ENCODE data around the gene ZRANB1.

The ZRANB1 gene

DNA sequence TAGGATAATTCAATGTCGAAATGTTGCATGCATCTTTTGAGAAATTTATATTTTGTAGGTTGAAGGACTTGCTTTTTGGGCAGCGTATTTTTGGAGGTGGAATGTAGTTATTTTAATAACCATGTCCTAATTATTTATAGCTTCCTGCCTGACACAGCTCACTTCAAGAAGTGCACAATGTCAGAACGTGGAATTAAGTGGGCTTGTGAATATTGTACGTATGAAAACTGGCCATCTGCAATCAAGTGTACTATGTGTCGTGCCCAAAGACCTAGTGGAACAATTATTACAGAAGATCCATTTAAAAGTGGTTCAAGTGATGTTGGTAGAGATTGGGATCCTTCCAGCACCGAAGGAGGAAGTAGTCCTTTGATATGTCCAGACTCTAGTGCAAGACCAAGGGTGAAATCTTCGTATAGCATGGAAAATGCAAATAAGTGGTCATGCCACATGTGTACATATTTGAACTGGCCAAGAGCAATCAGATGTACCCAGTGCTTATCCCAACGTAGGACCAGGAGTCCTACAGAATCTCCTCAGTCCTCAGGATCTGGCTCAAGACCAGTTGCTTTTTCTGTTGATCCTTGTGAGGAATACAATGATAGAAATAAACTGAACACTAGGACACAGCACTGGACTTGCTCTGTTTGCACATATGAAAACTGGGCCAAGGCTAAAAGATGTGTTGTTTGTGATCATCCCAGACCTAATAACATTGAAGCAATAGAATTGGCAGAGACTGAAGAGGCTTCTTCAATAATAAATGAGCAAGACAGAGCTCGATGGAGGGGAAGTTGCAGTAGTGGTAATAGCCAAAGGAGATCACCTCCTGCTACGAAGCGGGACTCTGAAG, 620 bp downstream of the ZRANB1 start:
- H3K36me3 Mint-ChIP-seq (ENCODE audit: low read depth) = peaks cover 5% of the 10 kb centered on the region
- no peak overlapping the region for H3K4me3 Mint-ChIP-seq
- peak overlapping the region; percentile 1 for H3K27ac Mint-ChIP-seq
- H3K4me1 Mint-ChIP-seq (ENCODE audit: low read depth) = peaks cover 7% of the 10 kb centered on the region
- no peaks in the 10 kb centered on the region for H3K27me3 Mint-ChIP-seq (ENCODE audit: low read depth)
- no peaks in the 10 kb centered on the region for H3K9me3 Mint-ChIP-seq

DNA sequence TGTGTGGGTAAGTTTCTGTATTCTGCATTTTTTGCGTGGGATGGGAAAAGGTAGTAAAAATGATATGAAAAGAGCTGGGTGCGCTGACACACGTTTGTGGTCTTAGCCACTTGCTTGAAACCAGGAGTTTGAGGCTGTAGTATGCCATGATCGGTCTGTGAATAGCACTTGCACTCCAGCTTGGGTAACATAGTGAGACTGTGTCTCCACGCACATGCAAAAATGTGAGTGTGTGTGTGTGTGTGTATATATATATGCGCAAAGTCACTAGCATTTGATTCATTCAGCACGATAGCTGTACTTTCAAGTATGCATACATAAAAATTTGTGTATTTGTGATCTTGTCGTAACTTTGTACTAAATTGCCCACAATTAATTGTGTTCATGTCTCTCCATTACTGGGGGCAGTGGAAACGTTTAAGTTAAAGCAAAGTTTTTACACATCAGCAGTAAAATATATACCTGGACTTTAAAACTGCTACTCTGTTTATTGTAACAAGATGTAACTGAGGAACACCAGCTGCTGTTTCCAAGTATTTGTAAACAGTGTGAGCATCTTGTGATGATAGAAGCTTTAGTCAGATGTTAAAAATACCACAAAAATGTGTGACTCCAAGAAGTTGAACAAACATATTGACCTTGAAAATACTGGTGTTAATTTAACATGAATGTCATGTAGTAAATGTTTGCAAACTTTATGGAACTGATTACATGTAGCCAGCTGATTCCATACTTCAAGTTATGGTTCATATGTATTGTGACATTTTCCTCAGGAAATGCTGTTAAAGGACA, 1.6 kb downstream of the ZRANB1 start:
- Mint-ChIP-seq H3K4me1 (ENCODE audit: low read depth) (peaks cover 5% of the 10 kb centered on the region), H3K4me3 (no peak overlapping the region)

DNA sequence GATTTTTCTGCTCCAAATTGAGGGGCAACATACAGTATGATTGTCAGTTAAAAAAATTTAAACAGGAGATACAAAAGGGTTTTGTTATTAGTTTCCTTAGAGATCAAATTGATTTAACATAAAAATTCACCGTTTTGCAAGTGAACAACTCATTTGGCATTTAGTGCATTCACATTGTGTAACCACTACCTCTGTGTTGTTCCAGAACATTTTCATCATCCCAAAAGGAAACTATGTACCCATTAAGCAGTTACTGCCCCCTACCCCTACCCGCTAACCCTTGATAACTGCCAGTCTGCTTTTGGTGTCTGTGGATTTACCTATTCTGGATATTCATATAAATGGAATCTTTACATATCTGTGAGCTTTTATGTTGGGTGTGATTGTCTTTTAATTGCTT, 3.1 kb downstream of the ZRANB1 start:
- peaks cover 6% of the 10 kb centered on the region for H3K4me1 Mint-ChIP-seq (ENCODE audit: low read depth)
- no peaks in the 10 kb centered on the region for H3K27me3 Mint-ChIP-seq (ENCODE audit: low read depth)
- peaks cover 13% of the 10 kb centered on the region for H3K36me3 Mint-ChIP-seq (ENCODE audit: low read depth)
- H3K4me3 Mint-ChIP-seq = no peak overlapping the region
- H3K9me3 Mint-ChIP-seq = no peaks in the 10 kb centered on the region
- no peak overlapping the region for H3K27ac Mint-ChIP-seq

More for the DNA sequence above, 1.6 kb downstream of the ZRANB1 start:
- peaks cover 7% of the 10 kb centered on the region for H3K36me3 Mint-ChIP-seq (ENCODE audit: low read depth)
- no peak overlapping the region for H3K27ac Mint-ChIP-seq
- H3K9me3 Mint-ChIP-seq = no peaks in the 10 kb centered on the region
- H3K27me3 Mint-ChIP-seq (ENCODE audit: low read depth) = no peaks in the 10 kb centered on the region

DNA sequence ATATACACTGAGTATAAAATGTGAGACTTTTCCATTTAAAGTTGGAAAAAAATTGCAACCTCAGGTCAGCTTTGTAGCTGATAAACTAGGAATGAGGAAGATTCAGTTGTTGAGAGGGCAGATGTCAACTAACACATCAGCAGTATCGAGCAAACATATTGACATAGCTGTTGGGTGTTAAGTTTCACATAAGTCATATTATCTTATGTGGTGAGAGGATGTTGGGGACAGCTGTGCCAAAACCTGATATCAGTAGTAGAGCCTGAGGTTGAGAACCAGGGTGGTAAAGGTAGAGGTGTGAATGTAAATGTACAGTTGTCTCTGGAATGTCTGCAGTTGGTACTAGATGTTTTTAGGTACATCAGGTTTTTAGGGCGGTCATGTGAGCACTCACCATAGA, 5.0 kb downstream of the ZRANB1 start:
- Mint-ChIP-seq H3K9me3 (no peaks in the 10 kb centered on the region), H3K36me3 (ENCODE audit: low read depth) (peaks cover 13% of the 10 kb centered on the region), H3K4me3 (no peak overlapping the region), H3K4me1 (ENCODE audit: low read depth) (peaks cover 5% of the 10 kb centered on the region), H3K27ac (no peak overlapping the region), H3K27me3 (ENCODE audit: low read depth) (no peaks in the 10 kb centered on the region)

DNA sequence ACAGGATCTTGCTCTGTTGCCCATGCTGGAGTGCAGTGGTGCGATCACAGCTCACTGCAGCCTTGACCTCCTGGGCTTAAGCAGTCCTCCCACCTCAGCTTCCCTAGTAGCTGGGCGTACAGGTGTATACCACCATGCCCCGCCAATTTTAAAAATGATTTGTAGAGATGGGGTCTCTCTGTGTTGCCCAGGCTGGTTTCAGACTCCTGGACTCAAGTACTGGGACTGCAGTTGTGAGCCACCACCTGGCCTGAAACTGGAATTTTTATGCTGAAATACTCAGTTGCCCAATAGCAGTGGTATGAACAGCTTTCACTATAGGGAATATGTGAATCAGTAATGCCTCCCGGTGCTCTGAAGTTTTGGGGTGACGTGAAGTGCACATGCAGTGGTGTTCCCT, 7.6 kb downstream of the ZRANB1 start:
- H3K27ac Mint-ChIP-seq = no peak overlapping the region
- peaks cover 2% of the 10 kb centered on the region for H3K4me1 Mint-ChIP-seq (ENCODE audit: low read depth)
- H3K27me3 Mint-ChIP-seq (ENCODE audit: low read depth) = no peaks in the 10 kb centered on the region
- no peak overlapping the region for H3K4me3 Mint-ChIP-seq
- no peaks in the 10 kb centered on the region for H3K9me3 Mint-ChIP-seq
- H3K36me3 Mint-ChIP-seq (ENCODE audit: low read depth) = peaks cover 10% of the 10 kb centered on the region

DNA sequence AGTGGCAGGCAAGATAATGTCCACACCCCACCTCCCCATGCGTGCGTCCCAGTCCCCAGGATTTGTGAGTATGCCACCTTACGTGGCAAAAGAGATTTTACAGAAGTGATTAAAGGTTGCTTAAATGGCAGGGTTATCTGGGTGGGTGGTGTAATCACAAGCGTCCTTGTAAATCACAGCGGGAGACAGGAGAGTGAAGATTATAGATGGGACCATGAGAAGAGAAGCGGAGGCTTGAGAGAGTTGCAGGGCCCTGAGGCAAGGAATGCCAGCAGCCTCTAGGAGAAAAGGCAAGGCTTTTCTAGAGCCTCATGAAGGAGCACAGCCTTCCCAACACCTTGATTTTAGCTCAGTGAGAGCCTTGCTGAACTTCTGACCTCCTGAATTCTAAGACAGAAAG, 10.2 kb downstream of the ZRANB1 start:
- H3K4me1 Mint-ChIP-seq (ENCODE audit: low read depth) = peaks cover 2% of the 10 kb centered on the region
- H3K27me3 Mint-ChIP-seq (ENCODE audit: low read depth) = no peaks in the 10 kb centered on the region
- peaks cover 10% of the 10 kb centered on the region for H3K36me3 Mint-ChIP-seq (ENCODE audit: low read depth)
- no peak overlapping the region for H3K4me3 Mint-ChIP-seq
- no peak overlapping the region for H3K27ac Mint-ChIP-seq
- no peaks in the 10 kb centered on the region for H3K9me3 Mint-ChIP-seq

DNA sequence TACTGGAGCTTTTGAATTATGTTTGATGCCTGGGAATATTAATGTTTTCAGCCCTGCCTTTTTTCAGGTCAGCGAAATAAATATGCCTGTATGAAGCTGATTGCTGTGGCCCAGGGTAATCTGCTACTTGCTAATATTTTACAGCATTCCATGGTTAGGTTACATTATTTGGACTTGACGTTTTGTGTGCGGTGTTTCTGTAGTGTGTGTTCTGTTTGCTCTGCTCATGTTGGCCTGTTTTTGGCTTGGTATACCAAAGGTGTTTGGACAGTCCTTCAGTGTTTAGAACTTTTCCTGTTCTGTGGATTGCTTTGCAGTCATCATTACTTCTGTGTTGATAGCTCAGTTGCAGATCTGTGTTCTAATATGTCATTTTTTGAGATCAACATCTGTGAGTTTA, 11.5 kb downstream of the ZRANB1 start:
- H3K27me3 Mint-ChIP-seq (ENCODE audit: low read depth) = no peaks in the 10 kb centered on the region
- no peak overlapping the region for H3K4me3 Mint-ChIP-seq
- H3K4me1 Mint-ChIP-seq (ENCODE audit: low read depth) = peaks cover 3% of the 10 kb centered on the region
- peaks cover 9% of the 10 kb centered on the region for H3K36me3 Mint-ChIP-seq (ENCODE audit: low read depth)
- no peaks in the 10 kb centered on the region for H3K9me3 Mint-ChIP-seq
- no peak overlapping the region for H3K27ac Mint-ChIP-seq

DNA sequence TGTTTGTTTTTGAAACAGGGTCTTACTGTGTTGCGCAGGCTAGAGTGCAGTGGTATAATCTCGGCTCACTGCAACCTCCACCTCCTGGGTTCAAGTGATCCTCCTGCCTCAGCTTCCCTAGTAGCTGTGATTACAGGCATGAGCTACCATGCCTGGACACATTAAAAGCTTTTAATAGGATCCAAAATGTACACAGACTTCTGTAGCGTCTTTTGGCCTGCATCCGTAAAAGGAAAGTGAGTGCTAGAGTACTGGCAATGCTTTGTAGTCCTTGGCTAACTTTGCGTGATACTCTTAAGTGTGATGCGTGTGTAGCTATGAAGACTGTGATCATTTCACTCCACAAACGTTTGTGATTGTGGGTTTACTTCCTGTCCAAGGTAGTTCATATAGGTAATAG, 13.3 kb downstream of the ZRANB1 start:
- Mint-ChIP-seq H3K4me1 (ENCODE audit: low read depth) (peaks cover 8% of the 10 kb centered on the region), H3K9me3 (no peaks in the 10 kb centered on the region), H3K36me3 (ENCODE audit: low read depth) (peaks cover 2% of the 10 kb centered on the region), H3K27me3 (ENCODE audit: low read depth) (no peaks in the 10 kb centered on the region), H3K27ac (no peak overlapping the region), H3K4me3 (no peak overlapping the region)

DNA sequence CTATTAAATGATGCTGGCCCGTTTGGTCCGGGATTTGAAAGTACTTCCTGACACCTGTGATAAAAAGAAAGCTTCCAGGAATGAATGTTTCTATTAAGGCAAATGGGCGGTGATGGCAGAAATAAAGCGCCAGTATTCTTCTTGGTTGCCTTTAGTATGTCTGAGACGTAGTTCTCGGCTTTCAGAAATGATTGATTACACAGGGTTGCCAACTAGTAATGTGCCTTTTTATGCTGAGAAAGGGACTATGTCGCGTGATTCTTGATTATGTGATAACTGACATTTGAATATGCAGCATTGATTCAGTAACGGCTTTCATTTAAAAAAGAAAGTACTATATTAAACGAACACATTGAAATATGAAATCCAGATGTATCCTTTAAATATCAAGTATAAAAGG, 13.9 kb downstream of the ZRANB1 start:
- Mint-ChIP-seq H3K9me3 (no peaks in the 10 kb centered on the region), H3K36me3 (ENCODE audit: low read depth) (peaks cover 2% of the 10 kb centered on the region), H3K27me3 (ENCODE audit: low read depth) (no peaks in the 10 kb centered on the region), H3K4me3 (no peak overlapping the region), H3K27ac (no peak overlapping the region), H3K4me1 (ENCODE audit: low read depth) (peaks cover 8% of the 10 kb centered on the region)

DNA sequence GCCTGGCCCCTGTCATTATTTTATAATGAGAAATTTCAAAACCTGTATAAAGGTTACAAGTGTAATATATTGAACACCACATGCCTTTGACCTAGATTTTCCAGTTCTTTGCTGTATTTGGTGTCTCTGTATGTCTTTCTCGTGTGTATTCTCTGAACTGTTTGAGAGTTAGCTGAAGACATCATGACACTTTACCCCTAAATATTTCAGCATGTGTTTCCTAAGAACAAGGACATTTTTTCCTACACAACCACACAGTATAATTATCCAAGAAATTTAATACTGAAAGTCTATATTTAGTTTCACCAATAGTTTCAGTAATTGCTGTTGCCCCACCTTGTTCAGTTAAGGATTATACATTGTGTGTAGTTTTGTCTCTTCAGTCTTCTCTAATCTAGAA, 14.8 kb downstream of the ZRANB1 start:
- H3K4me3 Mint-ChIP-seq = no peak overlapping the region
- H3K4me1 Mint-ChIP-seq (ENCODE audit: low read depth) = peaks cover 12% of the 10 kb centered on the region
- peaks cover 2% of the 10 kb centered on the region for H3K36me3 Mint-ChIP-seq (ENCODE audit: low read depth)
- H3K27me3 Mint-ChIP-seq (ENCODE audit: low read depth) = no peaks in the 10 kb centered on the region
- no peaks in the 10 kb centered on the region for H3K9me3 Mint-ChIP-seq
- H3K27ac Mint-ChIP-seq = no peak overlapping the region

DNA sequence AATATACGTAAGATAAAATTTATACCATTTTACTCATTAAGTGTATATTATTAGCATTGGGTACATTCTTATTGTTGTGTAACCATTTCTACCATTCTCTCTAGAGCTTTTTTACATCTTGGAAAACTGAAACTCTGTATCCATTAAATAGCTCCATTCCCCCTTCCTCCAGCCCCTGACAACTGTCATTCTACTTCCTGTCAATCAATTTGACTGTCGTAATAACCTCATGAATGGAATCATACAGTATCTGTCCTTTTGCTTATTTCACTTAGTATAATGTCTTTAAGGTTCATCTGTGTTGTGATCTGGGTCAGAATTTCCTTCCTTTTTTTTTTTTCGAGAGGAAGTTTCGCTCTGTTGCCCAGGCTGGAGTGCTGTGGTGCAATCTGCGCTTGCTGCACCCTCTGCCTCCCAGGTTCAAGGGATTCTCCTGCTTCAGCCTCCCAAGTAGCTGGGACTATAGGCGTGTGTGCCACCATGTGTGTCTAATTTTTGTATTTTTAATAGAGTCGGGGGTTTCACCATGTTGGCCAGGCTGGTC, 15.6 kb downstream of the ZRANB1 start:
- H3K9me3 Mint-ChIP-seq = no peaks in the 10 kb centered on the region
- peaks cover 12% of the 10 kb centered on the region for H3K4me1 Mint-ChIP-seq (ENCODE audit: low read depth)
- H3K4me3 Mint-ChIP-seq = no peak overlapping the region
- H3K27me3 Mint-ChIP-seq (ENCODE audit: low read depth) = no peaks in the 10 kb centered on the region
- H3K36me3 Mint-ChIP-seq (ENCODE audit: low read depth) = peaks cover 2% of the 10 kb centered on the region
- H3K27ac Mint-ChIP-seq = no peak overlapping the region

DNA sequence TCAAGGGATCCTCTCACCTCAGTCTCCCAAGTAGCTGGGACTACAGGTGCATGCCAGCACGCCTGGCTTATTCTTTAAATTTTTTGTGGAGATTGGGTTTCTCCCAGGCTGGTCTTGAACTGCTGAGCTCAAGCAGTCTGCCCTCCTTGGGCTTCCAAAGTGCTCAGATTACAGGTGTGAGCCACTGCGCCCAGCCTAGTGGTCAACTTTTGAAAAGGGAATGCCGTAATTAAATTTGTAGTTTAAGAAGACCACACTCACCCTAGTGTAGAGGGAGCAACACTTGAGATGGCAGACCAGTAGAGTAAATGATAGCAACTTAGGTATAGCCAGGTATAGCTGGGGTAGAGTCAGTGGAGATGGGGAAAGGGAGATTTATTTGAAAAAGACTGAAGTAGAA, 17.6 kb downstream of the ZRANB1 start:
- Mint-ChIP-seq H3K27me3 (ENCODE audit: low read depth) (no peaks in the 10 kb centered on the region), H3K4me3 (no peak overlapping the region), H3K9me3 (no peaks in the 10 kb centered on the region), H3K4me1 (ENCODE audit: low read depth) (peaks cover 12% of the 10 kb centered on the region), H3K27ac (no peak overlapping the region), H3K36me3 (ENCODE audit: low read depth) (no peaks in the 10 kb centered on the region)

DNA sequence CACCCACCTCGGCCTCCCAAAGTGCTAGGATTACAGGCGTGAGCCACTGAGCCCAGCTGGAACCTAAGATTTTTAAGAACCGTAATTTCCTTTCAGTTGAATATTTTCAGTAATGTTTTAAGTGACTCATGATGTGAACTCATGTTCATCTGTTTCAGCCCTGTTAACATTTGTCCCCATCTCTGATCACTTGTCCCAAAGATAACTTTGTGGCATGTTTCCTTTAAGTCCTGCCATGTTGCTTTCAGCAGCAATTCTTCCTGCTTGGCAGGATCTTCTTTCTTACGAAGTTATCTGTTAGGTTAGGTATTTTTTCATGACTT, 19.3 kb downstream of the ZRANB1 start:
- Mint-ChIP-seq H3K4me1 (ENCODE audit: low read depth) (peaks cover 12% of the 10 kb centered on the region), H3K9me3 (no peaks in the 10 kb centered on the region), H3K36me3 (ENCODE audit: low read depth) (peaks cover 3% of the 10 kb centered on the region), H3K27me3 (ENCODE audit: low read depth) (no peaks in the 10 kb centered on the region), H3K27ac (no peak overlapping the region), H3K4me3 (no peak overlapping the region)

DNA sequence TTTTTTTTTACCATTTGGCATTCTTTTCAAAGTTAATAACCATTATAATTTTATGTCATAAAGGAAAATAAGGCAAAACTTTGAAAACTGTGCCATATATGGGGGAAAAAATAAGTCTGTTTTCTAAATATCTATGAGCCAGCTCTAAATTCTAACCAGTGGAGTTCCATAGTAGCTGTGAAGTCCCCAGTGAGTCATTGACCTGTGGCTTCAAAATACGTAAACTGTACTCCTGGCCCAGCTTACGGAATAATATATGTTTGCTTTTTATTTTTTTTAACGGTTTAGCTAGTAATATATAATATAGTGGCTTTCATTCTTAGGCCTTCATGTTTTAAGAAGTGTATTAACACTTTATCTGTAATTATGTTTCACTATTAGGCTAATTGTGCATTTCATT, 20.5 kb downstream of the ZRANB1 start:
- Mint-ChIP-seq H3K4me1 (ENCODE audit: low read depth) (peaks cover 12% of the 10 kb centered on the region), H3K9me3 (no peaks in the 10 kb centered on the region), H3K27me3 (ENCODE audit: low read depth) (no peaks in the 10 kb centered on the region), H3K4me3 (no peak overlapping the region), H3K27ac (no peak overlapping the region), H3K36me3 (ENCODE audit: low read depth) (peaks cover 8% of the 10 kb centered on the region)
